HG02973 (cell line): Measurements from ENCODE around the gene PARVA.

Source experiments
- ATAC-seq: cut with Tn5 transposase; IDR thresholded peaks from one replicate; pipeline ENCODE4 v1.9.1; 2021; ENCODE audit warnings: moderate library complexity; ENCODE audit not compliant: unreplicated experiment

Gene PARVA

GRCh38 chr11:12403122-12403996 lies 26.0 kb downstream of the PARVA start:
- ATAC-seq = no peak

- no peak for ATAC-seq
Measured at GRCh38 chr11:12403997-12404350, 26.6 kb downstream of the PARVA start.

GRCh38 chr11:12404436-12404835 lies 27.1 kb downstream of the PARVA start:
- no peak for ATAC-seq

DNA sequence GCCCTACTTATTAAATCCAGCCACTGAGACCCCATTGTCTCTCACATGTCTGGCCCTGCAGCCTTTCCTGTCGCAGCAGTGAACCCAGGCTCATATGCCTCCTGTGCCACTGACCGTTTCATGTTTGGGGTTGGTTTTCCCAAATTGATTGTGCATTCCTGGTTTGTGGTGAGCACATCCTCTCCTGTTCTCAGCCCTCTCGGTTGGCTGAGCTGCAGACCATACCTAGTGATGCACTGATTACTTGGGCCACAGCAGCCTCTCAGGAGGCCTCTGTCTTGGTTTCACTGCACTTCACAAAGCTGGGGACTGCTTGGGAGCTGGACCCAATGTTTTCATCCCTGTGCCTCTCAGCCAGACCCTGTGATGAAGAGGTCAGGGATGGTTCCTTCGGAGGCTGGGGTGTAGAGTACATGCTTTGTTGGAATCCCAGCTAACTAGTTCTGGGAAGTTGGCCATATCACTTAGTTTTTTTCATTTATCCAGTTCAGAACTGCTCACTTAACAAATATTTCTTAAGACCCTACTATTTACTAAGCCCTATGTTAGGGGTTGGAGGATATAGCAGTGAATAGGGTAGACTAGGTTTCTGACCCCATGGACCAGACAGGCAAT lies 30.9 kb downstream of the PARVA start:
- no peak for ATAC-seq

DNA sequence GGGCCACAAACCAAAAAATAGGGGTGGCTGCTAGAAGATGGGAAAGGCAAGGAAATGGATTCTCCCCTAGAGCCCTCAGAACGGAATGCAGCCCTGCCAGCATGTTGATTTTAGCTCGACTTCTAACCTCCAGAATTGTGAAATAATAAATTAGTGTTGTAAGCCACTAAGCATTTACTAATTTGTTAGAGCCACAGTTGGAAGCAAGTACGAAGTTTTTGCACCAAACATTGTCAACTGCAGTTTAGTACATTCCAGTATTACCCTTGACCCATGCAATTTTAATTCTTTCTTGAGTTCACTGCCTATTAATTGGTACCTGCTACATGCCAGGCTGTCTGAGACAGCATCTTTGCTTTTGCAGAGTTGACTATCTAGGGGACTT lies 32.2 kb downstream of the PARVA start:
- no peak for ATAC-seq

DNA sequence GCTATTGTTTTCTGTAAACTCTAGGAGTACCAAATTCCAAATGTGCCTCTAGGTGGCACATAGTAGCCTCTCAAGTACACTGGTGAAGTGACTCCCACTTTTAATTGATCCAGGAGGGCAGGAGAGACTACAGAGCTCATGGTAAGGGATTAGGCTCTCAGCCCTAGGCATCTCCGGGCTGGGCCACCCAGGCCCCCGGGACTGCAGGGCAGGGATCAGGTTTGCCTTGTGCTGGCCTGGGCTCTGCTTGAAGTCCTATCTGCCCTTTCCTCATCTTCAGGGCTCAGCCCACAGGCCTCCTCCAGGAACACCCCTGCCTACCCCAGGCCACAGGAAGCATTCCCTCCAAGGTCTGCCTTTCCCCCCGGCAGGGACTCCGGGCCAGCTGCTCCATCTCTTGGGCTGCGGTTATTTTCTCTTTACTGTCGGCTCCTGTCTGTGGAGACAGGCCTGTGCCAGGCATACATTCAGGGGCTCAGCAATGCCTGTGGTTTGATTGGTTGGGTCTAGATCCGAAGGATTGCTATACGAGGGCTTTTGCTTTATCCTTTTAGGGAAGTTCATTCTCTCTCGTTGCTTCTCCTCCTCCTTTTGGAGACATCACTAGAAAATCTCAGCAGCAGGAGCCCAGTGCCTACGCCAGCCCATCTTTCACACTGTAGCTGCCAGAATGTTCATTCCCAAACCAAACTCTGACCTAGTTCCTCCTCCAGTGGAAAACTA lies 32.8 kb downstream of the PARVA start:
- no peak for ATAC-seq

- ATAC-seq = no peak
Measured at GRCh38 chr11:12411393-12411792, 34.0 kb downstream of the PARVA start.

- ATAC-seq = no peak
Measured at GRCh38 chr11:12411806-12412727, 34.7 kb downstream of the PARVA start.

DNA sequence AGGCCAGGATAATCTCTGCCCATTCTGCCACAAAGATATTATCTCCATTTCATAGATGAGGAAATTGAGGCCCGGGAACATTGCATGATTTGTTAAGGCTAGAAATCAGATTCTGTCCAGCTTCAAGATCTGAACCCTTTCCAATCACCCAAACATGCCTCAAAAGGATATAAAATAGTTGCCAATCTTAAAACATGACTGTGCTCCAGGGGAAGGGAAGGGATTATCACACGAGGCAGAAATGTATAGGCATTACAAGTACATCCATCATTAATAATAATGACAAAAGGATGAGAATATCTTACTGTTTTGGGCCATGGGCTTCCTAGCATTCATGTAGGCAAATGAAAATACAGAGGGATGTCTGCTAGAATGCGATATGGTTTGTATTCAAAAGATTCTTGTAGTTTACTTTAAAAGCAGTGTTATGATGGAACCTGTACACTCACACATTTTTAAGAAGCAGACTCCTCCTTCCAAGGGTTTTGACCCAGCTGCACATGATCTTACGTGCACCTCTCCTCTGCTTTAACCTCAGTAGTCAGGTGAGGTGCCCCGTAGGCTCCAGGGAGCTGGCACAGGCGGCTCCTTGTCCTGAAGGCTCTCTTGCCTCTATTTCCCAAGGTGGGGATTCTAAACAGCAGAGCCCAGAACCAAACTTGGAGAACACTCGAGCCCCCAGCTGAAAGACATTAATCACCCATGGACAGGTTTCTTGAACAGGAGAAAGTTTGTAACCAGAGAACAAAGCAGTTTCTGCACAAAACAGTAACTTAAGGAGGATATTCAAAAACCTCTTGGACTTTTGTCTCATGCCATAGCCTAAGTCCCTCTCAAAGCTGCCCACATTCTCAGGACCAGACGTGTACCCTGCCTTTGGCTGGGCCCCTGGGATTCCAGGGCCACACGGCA lies 36.0 kb downstream of the PARVA start:
- ATAC-seq = no peak

DNA sequence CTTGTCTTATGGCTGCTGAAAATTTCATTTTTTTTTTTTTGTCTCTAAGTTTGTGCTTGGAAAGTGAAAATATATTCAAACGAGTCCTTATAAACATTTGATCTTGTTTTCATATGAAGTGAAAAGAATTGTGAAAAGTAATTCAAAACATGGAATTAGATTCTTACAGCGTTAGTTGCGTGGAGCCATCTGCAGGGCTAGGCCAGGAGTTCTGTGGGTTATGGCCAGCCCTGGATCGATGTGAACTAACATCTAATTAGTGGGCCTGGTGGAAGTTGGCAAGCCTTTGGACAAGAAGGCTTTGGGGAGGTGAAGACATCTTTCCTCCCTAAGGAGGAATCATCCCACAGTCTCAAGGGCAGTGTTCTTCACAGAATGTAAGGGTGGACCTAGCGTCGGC lies 37.2 kb downstream of the PARVA start:
- ATAC-seq = no peak

DNA sequence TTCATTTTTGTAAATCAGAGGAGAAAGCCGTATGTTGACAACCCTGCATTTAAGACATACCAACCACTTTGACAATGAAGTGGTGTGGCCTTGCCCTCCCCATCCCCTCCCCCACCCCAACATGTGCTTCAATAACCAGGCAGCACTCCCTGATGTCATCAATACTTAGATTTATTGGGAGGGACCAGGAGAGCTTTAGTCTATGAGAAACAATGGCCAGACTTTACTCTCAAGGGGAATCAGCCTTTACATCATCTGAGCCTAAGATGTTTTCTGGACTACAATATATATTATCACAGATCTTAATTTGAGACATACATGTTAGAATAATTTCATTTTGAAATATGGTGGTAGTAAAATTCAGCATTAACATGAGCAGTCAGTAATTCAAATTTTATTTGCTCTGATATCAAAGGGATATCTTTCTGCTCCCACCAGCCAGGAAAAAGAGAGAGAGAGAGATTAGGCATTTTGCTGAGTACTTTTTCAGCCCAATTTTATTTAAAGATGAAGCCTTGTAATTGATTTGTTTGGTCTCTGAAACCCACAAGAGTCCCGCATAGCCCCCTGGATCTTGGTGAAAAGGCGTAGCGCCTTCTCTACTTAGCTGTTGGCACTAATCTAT lies 38.1 kb downstream of the PARVA start:
- ATAC-seq = no peak

- ATAC-seq = no peak
Measured at GRCh38 chr11:12416552-12416951, 39.2 kb downstream of the PARVA start.

GRCh38 chr11:12417691-12418611 lies 40.6 kb downstream of the PARVA start:
- ATAC-seq = no peak

DNA sequence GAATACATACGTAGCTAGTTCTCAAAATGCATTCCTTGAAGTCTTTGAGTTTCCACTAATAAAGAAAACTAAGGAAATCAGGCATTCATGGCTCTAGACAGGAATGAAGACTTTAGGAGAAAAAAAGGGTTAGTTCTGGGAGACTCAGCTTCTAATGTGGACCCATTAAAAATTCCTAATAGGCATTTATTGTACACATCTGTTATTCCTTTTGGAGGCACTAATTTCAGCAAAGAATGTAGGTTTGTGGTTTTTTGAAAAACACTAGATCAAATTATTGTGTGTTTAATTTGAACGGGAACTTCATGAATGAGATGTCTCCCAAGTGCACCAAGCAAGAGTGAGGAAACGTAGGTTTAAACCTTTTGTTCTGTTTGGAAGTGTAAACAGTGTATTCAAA lies 42.7 kb downstream of the PARVA start:
- no peak for ATAC-seq

- no peak for ATAC-seq
Measured at GRCh38 chr11:12420706-12421105, 43.3 kb downstream of the PARVA start.

- ATAC-seq = no peak
Measured at GRCh38 chr11:12421386-12421785, 44.0 kb downstream of the PARVA start.

DNA sequence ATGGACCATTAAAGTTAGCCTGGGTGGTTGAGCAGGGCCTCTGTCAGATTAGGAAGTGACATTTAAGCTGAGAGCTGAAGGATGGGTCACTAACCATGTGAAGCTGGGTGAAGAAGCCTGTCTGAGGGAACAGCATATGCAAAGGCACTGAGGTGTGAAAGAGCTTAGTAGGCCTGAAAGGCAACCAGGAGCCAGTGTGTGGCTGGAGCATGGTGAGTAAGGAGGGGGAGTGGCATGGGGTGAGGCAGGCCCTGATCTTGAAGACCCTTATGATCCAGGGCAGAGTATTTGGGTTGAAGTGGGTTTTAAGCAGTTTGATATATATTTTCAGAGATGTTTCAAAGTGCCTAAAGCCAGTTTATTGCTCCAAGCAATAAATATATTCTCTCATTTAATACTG lies 48.8 kb downstream of the PARVA start:
- no peak for ATAC-seq

DNA sequence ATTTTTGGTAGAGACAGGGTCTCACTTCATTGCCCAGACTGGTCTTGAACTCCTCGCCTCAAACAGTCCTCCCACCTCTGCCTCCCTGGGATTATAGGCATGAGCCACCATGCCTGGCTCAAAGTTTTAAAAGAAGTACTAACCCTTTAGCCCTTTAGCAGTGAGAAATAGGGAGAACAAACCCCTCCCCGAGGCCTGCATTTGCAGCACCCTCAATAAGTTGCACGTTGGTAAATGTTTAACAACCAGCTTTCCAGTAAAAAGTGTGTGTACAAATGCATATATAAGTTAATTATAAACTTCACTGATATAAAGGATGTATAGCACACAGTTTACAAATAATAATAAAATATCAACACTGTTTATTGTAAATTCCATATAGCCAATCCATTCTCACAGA lies 51.8 kb downstream of the PARVA start:
- ATAC-seq = no peak
